T-cell (primary cell): ENCODE results near the gene RTP5. TPM values are rescaled to one million over a fixed set of nuclear protein-coding genes. Genes with fewer than 3 reads are reported as not detected.
A peak's percentile ranks its signal among the peaks of the same experiment; 100 is the strongest.

Experiments
- ATAC-seq, 4 experiments: fragments of 200-7000 bp in 3 of 4; fragments of 150-1000 bp in 1 of 4; cut with Tn5 transposase; replicated peaks in 1 of 4; 1 replicate in 3 of 4; 2 replicates in 1 of 4; pipeline ENCODE4 v1.10.0; 2021; ENCODE audit warnings: moderate library complexity in 3 of 4, mild to moderate bottlenecking in 2 of 4, moderate number of reproducible peaks in 1 of 4
- CTCF ChIA-PET, 2 donors: fragments of 300-600 bp; sonication (Branson Sonifier 250); formaldehyde crosslinking; loops; one replicate each; lab custom pipeline; 2022; ENCODE audit warnings: antibody characterized with exemption in 2 of 2; lab: Charles Lee
- POLR2A ChIA-PET, 2 donors: fragments of 300-600 bp; sonication (Branson Sonifier 250); formaldehyde crosslinking; loops; one replicate each; lab custom pipeline; 2022; ENCODE audit warnings: antibody characterized with exemption in 2 of 2; lab: Charles Lee
- DNase-seq, 35 experiments: peaks; one replicate each; pipeline versions ENCODE4 v3.0.0 to v3.0.0-alpha.2; 2013 to 2023
- H3K27ac ChIP-seq: one replicate; pipeline ENCODE4 v1.5.1; 2013; ENCODE audit warnings: low read length
- H3K27me3 ChIP-seq, 2 experiments: replicated peaks in 1 of 2; 1 replicate in 1 of 2; 2 replicates in 1 of 2; pipeline versions ENCODE4 v1.6.1 to v1.7.0; 2013; ENCODE audit warnings: low read length in 1 of 2, mixed read lengths in 1 of 2; ENCODE audit not compliant: control insufficient read depth in 2 of 2, insufficient read depth in 2 of 2; ENCODE audit errors: extremely low read depth in 1 of 2
- H3K36me3 ChIP-seq, 2 donors: 1 replicate in 1 of 2; 2 replicates in 1 of 2; pipeline versions ENCODE4 v1.6.1 to v1.7.0; 2013; ENCODE audit warnings: low read length in 1 of 2; ENCODE audit not compliant: control insufficient read depth in 2 of 2, insufficient read depth in 1 of 2; ENCODE audit errors: extremely low read depth in 1 of 2
- H3K4me1 ChIP-seq, 2 experiments: 1 replicate in 1 of 2; 2 replicates in 1 of 2; pipeline versions ENCODE4 v1.6.1 to v1.7.0; 2013; ENCODE audit warnings: low read length in 2 of 2, mixed read lengths in 1 of 2; ENCODE audit not compliant: insufficient read depth in 2 of 2, control insufficient read depth in 1 of 2; ENCODE audit errors: extremely low read depth in 1 of 2
- H3K4me3 ChIP-seq, 2 donors: 1 replicate in 1 of 2; 2 replicates in 1 of 2; pipeline versions ENCODE4 v1.5.1 to v1.7.0; 2013; ENCODE audit warnings: mild to moderate bottlenecking in 2 of 2, low read length in 1 of 2, moderate library complexity in 1 of 2; ENCODE audit not compliant: control insufficient read depth in 1 of 2; ENCODE audit errors: extremely low read depth in 1 of 2
- H3K9me3 ChIP-seq: 2 replicates; pipeline ENCODE4 v1.7.0; 2013
- H3K27ac Mint-ChIP-seq, 2 donors: one replicate each; pipeline ENCODE4 v1.8.0; 2020 to 2021; ENCODE audit warnings: mild to moderate bottlenecking in 2 of 2, mixed read lengths in 2 of 2
- H3K27me3 Mint-ChIP-seq, 2 donors: one replicate each; pipeline ENCODE4 v1.8.0; 2021 to 2022; ENCODE audit warnings: mixed read lengths in 2 of 2
- H3K36me3 Mint-ChIP-seq: one replicate; pipeline ENCODE4 v1.8.0; 2021; ENCODE audit warnings: mixed read lengths
- H3K4me1 Mint-ChIP-seq, 3 donors: one replicate each; pipeline ENCODE4 v1.8.0; 2020 to 2022; ENCODE audit warnings: mixed read lengths in 3 of 3, mild to moderate bottlenecking in 1 of 3
- H3K4me3 Mint-ChIP-seq, 3 donors: one replicate each; pipeline ENCODE4 v1.8.0; 2020 to 2022; ENCODE audit warnings: mild to moderate bottlenecking in 3 of 3, mixed read lengths in 3 of 3, moderate library complexity in 3 of 3
- H3K9me3 Mint-ChIP-seq, 3 donors: one replicate each; pipeline ENCODE4 v1.8.0; 2020 to 2022; ENCODE audit warnings: mixed read lengths in 3 of 3
- WGBS: methylation state at CpG from one replicate; pipeline ENCODE4 v1.1.5; 2013; ENCODE audit warnings: missing lambda C conversion rate; ENCODE audit not compliant: insufficient coverage; 5-methylcytosine and 5-hydroxymethylcytosine counted together
- total RNA-seq, 35 experiments: library from RNA in 6 of 35; stranded (reverse) in 6 of 35; fragments of 120-200 nt in 1 of 35; gene quantifications; one replicate each; pipeline versions ENCODE4 v1.2.1 to v1.2.4 and lab custom pipeline; 2013 to 2026

The RTP5 gene
- total RNA-seq, 5 donors from 2014 or later (not counting 1 experiment from before 2014, with no cell fraction given): 0.26 to 1.4 (median 1.3) TPM

DNA sequence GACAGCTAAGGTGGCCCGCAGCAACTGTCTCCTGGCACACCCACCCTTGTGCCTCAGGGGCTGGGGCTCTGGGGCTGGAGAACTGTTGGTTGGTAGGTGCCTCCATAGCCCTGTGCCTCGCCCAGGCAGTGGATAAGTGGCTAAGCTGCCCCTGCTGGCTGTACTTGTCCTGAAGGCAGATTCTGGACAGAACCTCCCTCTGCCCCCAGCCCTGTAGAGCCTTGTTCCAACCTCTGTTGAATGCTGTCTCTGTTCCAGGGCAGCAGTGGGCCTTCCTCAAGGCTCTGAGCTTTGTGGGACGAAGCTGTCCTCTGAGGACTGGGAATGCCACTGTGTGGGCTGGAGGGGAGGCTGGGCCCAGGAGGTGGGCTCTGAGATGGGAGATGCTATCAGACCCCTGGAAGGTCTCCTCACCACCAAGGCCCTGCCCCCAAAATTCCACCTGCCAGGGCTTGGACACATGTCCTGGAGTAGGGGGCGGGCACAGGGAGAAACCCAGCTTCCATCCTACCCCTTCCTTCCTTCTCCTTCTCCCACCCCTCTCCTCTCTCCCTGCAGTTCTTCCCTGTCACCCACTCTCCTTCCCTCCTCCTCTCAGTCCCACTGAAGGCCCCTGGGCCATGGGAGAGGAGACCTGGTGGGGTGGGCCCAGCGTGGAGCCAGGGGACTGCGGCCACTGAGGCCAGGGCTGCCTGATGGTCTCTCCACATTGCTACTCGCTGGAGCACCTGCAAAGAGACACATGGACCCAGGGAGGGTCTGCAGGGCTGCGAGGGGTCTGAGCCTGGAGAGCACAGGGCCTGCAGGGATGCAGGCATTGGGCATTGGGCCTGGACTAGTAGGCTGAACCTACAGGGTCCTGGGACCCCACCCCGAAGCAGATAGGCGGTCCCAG lies 9.1 kb upstream of the RTP5 start:
- ChIA-PET POLR2A (no interaction called here), CTCF (interaction anchor here in 1 of 2 donors (0.8 kb wide), 1 partner anchor 8 kb away, joined by 3 read pairs; no protein-coding TSS in a partner anchor)
- Histone ChIP-seq H3K9me3 (no peaks in the 10 kb centered on the region), H3K4me3 (peak overlapping the region; percentile 27 to 74), H3K27ac (peak overlapping the region; percentile 75), H3K27me3 (peaks cover 0 to 33% of the 10 kb centered on the region in 2 experiments), H3K4me1 (peaks cover 5 to 97% of the 10 kb centered on the region in 2 experiments), H3K36me3 (no peaks in the 10 kb centered on the region)
- 84% methylated on average over 5 of the region's 10 CpGs for WGBS
- peak in 1 of 35 experiments; percentile 2 for DNase-seq
- Mint-ChIP-seq H3K9me3 (no peaks in the 10 kb centered on the region), H3K27ac (peak overlapping the region; percentile 48 to 73), H3K27me3 (peaks cover 19 to 35% of the 10 kb centered on the region in 2 donors), H3K4me1 (peaks cover 43 to 71% (median 62%) of the 10 kb centered on the region in 3 donors), H3K36me3 (no peaks in the 10 kb centered on the region), H3K4me3 (peak overlapping the region in 1 of 3 donors; percentile 81)
- ATAC-seq: peak in 1 of 4 experiments; percentile 28

GRCh38 chr2:241861264-241861663 lies 8.3 kb upstream of the RTP5 start:
- Mint-ChIP-seq H3K27ac (peak overlapping the region; percentile 13 to 73), H3K27me3 (peaks cover 19 to 40% of the 10 kb centered on the region in 2 donors), H3K4me3 (peak overlapping the region in 2 of 3 donors; percentile 44 to 81), H3K36me3 (no peaks in the 10 kb centered on the region), H3K9me3 (no peaks in the 10 kb centered on the region), H3K4me1 (peaks cover 49 to 73% (median 69%) of the 10 kb centered on the region in 3 donors)
- peaks cover 5 to 98% of the 10 kb centered on the region in 2 experiments for H3K4me1 ChIP-seq
- CTCF ChIA-PET: no interaction called here
- no peaks in the 10 kb centered on the region for H3K9me3 ChIP-seq
- 90% methylated on average over 1 of the region's 1 CpG for WGBS
- no peak for DNase-seq
- no peaks in the 10 kb centered on the region for H3K36me3 ChIP-seq
- H3K27me3 ChIP-seq: peaks cover 0 to 36% of the 10 kb centered on the region in 2 experiments
- H3K27ac ChIP-seq: no peak overlapping the region
- no peak for ATAC-seq
- POLR2A ChIA-PET: no interaction called here
- no peak overlapping the region for H3K4me3 ChIP-seq

DNA sequence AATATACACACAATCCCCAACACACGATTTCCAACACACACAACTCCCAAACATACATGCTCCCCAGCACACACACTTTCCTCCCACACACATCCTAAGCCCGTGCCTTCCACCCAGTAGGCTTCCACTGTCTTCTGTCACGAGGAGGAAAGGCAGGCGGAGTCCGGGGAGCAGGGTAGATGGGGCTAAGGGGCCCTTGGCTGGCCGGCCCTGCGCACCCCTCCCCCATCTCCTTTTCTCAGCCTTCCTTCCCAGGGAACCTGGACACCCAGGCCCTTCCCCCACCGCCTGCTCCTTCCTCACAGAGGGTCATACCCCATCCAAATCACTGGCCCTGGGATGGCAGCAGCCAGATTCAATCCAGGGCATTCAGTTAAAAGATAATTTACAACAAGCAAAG lies 7.4 kb upstream of the RTP5 start:
- Mint-ChIP-seq H3K36me3 (no peaks in the 10 kb centered on the region), H3K4me1 (peaks cover 45 to 69% (median 62%) of the 10 kb centered on the region in 3 donors), H3K27me3 (peaks cover 19 to 40% of the 10 kb centered on the region in 2 donors), H3K4me3 (peak overlapping the region in 1 of 3 donors; percentile 81), H3K9me3 (no peaks in the 10 kb centered on the region), H3K27ac (no peak overlapping the region)
- CTCF ChIA-PET: no interaction called here
- Histone ChIP-seq H3K9me3 (no peaks in the 10 kb centered on the region), H3K27ac (no peak overlapping the region), H3K4me3 (no peak overlapping the region), H3K27me3 (peaks cover 0 to 36% of the 10 kb centered on the region in 2 experiments), H3K4me1 (peaks cover 5 to 98% of the 10 kb centered on the region in 2 experiments), H3K36me3 (no peaks in the 10 kb centered on the region)
- DNase-seq (no peak), ATAC-seq (no peak)
- 81% methylated on average over 3 of the region's 8 CpGs for WGBS
- POLR2A ChIA-PET: no interaction called here

DNA sequence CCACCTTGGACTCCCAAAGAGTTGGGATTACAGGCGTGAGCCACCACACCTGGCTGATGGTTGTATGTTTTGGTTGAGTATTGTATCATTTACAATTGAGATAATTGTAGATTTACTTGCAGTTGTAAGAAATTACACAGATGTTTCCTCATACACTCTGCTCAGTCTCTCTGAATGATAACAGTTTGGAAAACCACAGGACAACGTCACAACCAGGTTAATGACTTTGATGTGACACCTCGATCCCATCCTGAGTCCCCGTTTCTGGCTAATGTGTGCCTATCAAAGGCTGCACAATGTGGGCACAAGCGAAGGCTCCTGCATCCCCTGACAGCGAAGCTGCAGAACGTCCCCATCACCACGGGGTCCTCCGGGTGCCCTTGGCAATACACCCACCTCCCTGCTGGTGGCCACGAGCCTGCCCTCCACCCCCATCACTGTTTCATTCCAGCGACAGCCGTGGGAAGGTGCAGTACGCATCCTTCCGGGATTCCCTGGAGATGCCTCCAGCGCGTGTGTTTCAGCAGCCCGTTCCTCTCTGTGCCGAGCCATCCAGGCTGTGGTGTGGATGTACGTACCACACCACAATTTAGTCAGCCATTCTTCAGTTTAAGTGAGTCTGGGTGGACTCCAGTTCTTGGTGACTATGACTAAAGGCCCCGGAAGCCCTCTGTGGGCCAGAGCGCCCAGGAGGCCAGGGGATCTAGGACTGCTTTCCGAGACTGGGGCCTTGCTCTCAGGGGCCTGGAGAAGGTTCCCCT lies 6.6 kb upstream of the RTP5 start:
- peak in 1 of 35 experiments; percentile 2 for DNase-seq
- peaks cover 10 to 98% of the 10 kb centered on the region in 2 experiments for H3K4me1 ChIP-seq
- Mint-ChIP-seq H3K4me3 (peak overlapping the region; percentile 47 to 69 (median 56)), H3K4me1 (peaks cover 52 to 75% (median 63%) of the 10 kb centered on the region in 3 donors), H3K27me3 (peaks cover 19 to 40% of the 10 kb centered on the region in 2 donors), H3K36me3 (no peaks in the 10 kb centered on the region), H3K9me3 (no peaks in the 10 kb centered on the region), H3K27ac (peak overlapping the region; percentile 75 to 80)
- 40% methylated on average over 6 of the region's 22 CpGs for WGBS
- H3K27me3 ChIP-seq: peaks cover 0 to 36% of the 10 kb centered on the region in 2 experiments
- peak in 1 of 4 experiments; percentile 2 for ATAC-seq
- ChIA-PET POLR2A (no interaction called here), CTCF (no interaction called here)
- H3K4me3 ChIP-seq: peak overlapping the region; percentile 5 to 13
- H3K9me3 ChIP-seq: no peaks in the 10 kb centered on the region
- no peaks in the 10 kb centered on the region for H3K36me3 ChIP-seq
- H3K27ac ChIP-seq: peak overlapping the region; percentile 38

GRCh38 chr2:241863536-241863954 lies 6.0 kb upstream of the RTP5 start:
- DNase-seq (peak in 4 of 35 experiments; percentile 4 to 65 (median 38)), ATAC-seq (peak in 2 of 4 experiments; percentile 7 to 11)
- Mint-ChIP-seq H3K27me3 (peaks cover 19 to 40% of the 10 kb centered on the region in 2 donors), H3K9me3 (no peaks in the 10 kb centered on the region), H3K36me3 (no peaks in the 10 kb centered on the region), H3K27ac (peak overlapping the region; percentile 75 to 80), H3K4me1 (peaks cover 55 to 77% (median 64%) of the 10 kb centered on the region in 3 donors), H3K4me3 (peak overlapping the region; percentile 47 to 69 (median 56))
- CTCF ChIA-PET: no interaction called here
- no peaks in the 10 kb centered on the region for H3K9me3 ChIP-seq
- POLR2A ChIA-PET: no interaction called here
- H3K27ac ChIP-seq: peak overlapping the region; percentile 38
- no peaks in the 10 kb centered on the region for H3K36me3 ChIP-seq
- peak overlapping the region; percentile 5 to 13 for H3K4me3 ChIP-seq
- H3K27me3 ChIP-seq: peaks cover 0 to 36% of the 10 kb centered on the region in 2 experiments
- WGBS: 5% methylated on average over 19 of the region's 29 CpGs
- peaks cover 12 to 98% of the 10 kb centered on the region in 2 experiments for H3K4me1 ChIP-seq
